HG03095 (cell line): ENCODE data around the gene ATXN1.

Experiments used
- ATAC-seq: cut with Tn5 transposase; IDR thresholded peaks from one replicate; pipeline ENCODE4 v1.9.1; 2021; ENCODE audit warnings: moderate library complexity; ENCODE audit not compliant: unreplicated experiment

The ATXN1 gene

DNA sequence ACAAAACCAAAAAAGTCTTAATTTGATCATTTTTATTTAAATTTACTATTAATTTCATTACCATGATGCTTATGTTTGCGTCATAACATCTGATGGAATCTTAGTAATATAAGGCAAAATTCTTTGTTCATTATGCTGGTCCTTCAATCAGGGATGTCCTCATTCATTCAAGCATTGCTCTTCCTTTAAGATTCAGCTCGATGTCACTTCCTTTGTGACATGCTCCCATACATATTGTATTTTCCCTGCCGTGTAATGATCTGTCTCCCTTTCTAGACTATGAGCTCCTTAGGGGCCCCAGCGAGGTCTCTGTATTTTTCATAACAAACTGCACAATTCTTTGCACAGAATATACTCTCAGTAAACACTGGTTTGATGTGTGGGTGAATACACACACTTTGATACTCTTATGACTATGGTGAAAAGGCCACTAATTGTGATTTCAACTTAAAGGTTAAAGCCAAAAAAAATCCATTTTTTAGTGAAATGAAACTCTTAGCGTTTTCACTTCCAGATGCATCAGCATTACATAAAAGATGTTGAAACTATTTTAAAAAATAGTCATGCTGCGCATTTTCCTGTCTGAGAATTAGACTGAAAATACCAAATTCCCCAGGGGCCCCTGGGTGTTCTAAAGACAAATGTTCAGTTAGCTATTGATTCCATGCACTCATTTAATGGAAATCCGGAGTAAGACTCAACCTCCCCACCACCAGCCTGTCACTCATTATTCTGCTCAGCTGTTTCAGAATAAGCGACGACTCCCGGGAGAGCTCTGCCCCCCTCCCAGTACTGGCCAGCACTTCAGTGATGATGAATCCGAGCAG lies 169.7 kb downstream of the ATXN1 start:
- ATAC-seq: peak; percentile 74

DNA sequence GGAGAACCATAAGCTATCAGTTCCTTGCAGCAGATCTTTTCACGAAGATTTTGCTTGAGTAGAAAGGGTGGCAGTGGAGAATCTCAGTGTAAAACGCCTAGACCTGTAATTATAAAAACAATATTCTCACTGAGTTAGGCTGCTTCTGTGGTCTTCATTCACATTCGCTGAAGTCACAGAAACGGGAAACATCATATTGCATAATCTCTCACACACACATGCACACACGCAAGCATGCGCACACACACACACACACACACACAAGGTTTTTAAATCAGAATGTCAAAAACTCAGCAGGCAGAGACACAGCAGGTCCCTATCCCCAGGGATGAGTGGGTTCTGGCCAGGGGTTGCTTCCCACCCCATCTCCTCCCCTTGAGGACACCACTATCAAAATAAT lies 175.5 kb downstream of the ATXN1 start:
- ATAC-seq: no peak

DNA sequence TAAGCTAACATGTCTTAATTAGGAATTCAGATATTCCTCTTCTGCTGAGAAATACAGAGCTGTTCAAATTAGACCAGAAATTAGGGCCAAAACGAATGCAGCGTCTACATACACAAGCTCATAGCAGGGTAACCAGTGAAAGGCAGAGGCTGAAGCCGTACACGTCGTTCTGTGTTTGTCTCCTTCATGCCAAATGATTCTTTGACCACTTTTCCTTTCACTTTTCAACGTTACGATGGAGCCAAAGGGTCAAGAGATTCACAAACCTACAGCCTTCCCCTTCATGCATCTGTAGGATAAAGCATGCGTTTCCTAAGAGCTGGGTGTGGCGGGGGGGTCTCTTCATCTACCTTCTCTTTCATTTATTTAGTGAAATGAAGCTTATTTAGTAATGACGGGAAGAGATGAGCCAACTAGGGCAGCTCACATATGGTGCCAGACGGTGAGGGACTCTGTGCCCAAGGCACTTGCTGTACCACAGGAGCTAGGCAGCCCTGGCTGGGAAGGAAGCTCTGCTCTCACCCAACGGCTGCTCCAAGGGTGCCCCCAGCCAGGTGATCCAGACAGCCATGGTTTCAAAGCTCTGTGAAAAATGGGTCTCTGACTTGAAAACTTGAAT lies 178.0 kb downstream of the ATXN1 start:
- ATAC-seq: no peak

- ATAC-seq: no peak
Observed at GRCh38 chr6:16582446-16583143, 178.7 kb downstream of the ATXN1 start.

DNA sequence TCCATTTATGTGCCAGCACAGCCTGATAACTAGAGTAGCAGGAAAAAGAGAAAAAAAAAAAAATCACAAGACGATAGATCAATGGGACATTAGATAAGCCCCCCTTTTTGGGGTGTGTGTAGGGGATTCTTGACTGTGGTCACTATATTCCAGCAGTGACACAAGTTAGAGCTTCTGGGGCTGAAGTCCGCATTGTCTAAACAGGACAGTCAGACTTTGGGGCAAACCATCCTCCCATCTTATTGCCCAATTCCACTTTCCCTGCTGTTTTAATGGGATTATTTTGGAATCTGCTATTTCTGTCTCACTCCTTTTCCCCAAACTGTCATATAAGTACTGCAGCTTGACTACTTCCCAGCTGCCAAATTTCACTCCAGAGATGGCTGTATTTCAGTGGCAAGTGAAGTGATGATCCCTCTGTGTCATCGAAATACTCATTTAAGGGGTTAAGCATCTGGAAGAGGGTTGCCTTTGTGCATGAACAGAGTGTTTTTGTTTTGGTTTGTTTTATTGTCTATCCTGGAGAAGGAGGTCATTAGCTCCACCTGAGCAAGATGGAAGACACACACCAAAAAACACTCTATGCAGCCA lies 182.5 kb downstream of the ATXN1 start:
- ATAC-seq: no peak

GRCh38 chr6:16576451-16577368 lies 184.6 kb downstream of the ATXN1 start:
- ATAC-seq: peak; percentile 91

DNA sequence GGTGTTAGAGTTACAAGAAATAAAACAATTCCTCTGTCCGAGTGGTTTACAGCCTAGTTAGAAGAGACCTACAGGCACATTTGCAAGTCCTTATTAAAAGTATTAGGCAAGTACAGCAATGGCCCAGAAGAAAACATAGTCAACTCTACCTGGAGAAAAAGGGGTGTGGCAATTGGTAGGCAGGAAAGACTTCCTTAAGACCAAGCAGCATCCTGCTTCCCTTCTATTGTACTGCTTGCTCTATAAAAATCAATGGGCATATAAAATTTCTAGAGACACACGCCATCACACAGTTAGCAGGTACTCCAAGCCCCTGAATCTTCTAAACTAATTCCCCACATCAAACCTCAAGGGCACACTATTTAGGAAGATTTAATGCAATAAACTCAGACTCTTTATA lies 185.6 kb downstream of the ATXN1 start:
- no peak for ATAC-seq

DNA sequence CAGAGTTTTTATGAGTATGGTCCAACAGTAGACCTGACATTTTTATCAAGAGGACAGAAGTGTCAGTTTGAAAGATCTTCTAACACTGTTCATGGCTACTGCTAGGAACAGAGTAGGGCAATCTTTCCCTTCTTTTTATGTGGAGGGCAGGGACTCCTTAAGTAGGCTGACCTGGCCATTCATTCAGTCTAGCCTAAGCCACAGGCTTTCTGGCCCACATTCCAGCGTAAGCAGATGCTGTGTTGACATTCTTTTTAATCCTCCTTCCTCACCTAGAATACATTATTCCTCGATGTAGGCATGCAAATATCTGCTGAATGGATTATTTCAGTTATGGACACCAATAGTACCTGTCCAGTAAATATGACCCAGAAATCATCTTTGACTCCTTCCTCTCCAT lies 188.3 kb downstream of the ATXN1 start:
- no peak for ATAC-seq

GRCh38 chr6:16572317-16572716 lies 188.9 kb downstream of the ATXN1 start:
- ATAC-seq: no peak

GRCh38 chr6:16570946-16571345 lies 190.3 kb downstream of the ATXN1 start:
- no peak for ATAC-seq

DNA sequence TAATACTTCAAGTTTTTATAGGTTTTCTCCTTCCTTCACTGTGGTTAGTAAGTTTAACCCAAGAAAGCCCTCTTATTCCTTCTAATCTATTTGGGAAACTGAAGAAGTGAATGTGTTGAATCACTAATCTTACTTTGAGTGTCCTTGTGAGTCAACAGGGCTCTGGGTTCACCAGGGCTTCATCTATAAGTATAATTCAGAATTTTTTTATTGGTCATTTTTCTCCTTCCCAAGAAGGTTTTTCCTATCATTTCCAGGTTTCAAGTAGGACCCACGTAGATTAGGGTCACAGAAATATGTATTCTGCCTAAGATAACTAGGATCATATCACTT lies 191.1 kb downstream of the ATXN1 start:
- ATAC-seq: no peak

DNA sequence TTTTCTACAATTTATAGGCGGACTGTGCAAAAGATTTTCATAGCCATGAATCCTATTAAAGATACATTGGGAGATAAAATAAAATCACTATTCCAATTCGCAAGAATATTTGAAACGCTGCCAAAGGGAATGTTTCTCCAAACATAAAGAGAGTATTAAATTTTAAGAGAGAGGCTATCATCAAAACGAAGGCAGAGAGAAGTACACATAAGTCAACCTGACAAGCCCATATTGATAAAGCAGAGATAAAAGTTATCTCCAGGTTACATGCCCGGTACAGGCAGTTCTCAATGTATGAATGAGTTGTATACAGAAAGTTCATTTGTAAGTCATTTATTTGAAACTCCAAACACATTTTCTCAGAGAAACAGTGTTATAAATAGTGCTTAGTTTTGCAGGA lies 193.1 kb downstream of the ATXN1 start:
- ATAC-seq: no peak

DNA sequence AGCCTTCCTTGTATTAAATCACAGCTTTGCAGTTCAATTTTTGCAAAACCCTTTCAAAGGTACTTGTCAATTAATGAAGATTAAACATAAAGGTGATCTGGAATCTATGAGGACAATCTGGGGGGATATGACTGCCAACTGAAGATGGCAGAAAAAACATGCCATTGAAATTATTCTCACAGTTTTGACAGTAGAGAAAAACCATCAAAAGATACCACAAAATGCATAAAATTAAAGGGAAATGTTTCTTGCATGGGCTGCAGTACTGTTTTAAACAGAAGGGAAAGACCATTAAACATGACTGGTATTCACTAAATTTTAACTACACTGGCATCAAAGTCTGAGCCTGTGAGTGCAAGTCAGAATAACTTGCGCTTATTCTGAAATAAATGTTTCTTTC lies 194.2 kb downstream of the ATXN1 start:
- no peak for ATAC-seq

GRCh38 chr6:16564436-16564835 lies 196.8 kb downstream of the ATXN1 start:
- no peak for ATAC-seq

- no peak for ATAC-seq
Observed at GRCh38 chr6:16563628-16564240, 197.5 kb downstream of the ATXN1 start.

- ATAC-seq: no peak
Observed at GRCh38 chr6:16562498-16562897, 198.8 kb downstream of the ATXN1 start.

DNA sequence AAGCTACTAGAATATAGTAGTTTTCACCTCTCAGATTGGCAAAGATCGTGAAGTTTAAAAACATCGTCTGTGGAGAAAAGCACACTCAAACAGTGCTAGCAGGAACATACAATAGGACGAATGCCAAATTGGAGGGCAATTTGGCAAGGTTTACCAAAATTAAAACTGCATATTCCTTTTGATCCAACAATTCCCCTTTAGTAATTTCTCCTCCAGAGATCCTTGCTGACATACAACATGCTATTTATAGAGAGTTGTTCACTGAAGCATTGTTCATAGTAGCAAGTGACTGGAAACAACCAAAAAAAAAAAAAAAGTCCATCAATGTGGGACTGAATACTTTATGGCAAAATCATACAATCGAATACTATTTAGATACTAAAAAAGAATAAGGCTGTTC lies 202.2 kb downstream of the ATXN1 start:
- no peak for ATAC-seq

DNA sequence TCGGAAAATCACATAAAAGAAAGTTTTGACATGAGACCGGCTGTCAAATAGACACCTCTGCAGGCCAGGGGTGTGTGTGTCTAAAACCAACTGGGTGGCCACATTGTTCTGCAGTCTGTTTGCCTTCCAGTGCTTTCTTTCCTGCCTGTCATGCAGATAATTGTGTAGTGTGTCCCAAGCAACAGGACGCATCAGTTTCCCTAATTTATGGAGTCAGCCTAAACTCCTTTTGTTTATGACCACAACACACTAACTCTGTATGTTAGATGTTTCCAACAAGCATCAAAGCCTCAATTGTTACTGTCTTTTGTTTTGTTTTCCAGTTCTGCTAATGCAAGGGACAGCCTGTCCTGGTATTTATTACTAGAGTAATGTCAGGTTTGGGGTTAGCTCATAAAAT lies 205.7 kb downstream of the ATXN1 start:
- no peak for ATAC-seq

- no peak for ATAC-seq
Observed at GRCh38 chr6:16553531-16553930, 207.7 kb downstream of the ATXN1 start.

GRCh38 chr6:16551466-16551865 lies 209.8 kb downstream of the ATXN1 start:
- no peak for ATAC-seq
